Measurements from ENCODE around the gene HOXD3.

Gene HOXD3

DNA sequence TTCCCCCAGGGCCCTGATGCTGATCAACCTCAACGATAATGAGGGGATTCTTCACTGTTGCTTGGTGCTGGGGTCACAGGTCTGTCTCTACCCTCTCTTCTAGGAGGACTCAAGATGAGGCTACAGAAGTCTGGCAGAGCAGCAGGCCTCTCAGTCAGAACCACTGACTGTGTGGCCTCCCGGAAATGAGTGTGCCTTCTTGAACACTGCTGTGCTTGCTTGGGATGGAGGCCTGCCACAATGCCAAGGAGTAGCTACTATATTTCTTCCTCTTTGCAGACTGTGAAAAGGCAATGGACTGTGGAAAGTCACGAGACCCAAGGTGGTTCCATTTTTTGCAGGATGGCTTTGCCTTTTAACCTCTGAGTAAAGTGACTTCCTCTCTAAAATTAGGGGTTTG, 25.6 kb downstream of the HOXD3 start:
- peak in 1 of 3 donors; percentile 5 for DNase-seq

DNA sequence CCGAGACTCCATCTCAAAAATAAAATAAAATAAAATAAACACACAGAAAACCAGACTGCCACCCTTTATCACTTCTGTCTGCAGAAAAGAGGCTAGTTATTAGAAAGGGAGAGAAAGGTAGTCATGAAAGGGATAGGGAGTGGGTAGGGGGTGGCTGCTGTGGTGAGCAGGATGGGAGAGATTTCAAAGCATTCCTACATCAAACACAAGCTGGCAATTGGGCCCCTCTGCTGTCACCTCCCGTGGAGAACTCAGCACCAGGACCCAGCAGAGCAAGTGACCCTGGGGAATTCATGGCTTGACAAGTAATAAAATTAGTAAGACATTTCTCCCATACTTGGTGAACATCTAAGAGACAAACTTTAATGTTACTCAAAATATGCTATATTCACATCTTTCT, 27.6 kb downstream of the HOXD3 start:
- DNase-seq, result no peak

DNA sequence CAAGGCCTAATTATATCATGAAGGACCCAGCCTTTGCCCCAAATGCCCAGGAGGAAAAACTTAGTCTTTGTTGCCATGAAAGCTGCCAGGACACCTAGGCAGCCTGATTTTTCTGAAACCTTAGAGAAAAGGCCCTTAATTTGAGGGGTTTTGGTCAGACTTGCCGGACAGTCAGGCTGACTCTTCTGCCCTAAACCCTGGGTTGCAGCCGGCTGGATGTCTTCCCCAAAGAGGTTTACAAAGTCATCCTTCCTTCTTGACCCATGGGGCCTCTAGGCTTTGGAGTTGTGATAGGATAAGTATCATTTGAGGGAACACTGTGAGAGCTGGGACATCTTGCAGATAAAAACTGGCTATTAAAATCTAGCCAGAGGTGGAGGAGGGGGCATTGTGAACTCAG, 28.9 kb downstream of the HOXD3 start:
- DNase-seq, result no peak

DNA sequence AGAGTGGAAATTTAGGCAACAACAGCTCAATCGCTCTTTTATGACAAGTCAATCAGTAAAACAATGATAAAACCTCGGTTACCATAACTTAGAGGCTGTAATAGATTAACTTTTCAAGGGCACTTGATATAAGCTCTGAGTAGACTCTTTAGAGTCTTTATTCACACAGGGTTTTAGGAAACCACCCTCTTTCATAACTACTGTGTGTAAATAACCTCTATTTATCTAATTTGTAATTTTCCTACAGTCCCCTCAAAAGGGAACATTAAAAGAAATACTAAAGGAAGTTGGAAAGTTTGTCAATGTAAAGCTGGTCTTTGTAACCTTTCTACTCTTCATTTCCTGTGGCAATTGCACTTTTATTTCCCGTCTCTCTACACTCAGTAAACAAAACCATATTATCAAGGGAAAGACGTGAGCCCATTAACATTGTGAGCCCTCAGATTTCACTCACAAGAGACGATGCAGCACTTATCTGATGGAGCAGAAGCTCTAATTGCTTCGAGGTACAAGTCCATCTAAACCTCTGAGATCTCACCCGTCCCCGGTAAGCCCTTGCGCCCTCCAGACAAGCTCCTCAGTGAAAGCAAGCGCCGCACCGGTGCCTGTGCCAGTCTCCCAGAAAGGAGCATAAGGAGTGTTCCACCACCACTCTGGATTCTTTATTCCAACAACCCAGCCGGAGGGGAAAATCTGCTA, 30.2 kb downstream of the HOXD3 start:
- DNase-seq, result no peak

GRCh38 chr2:176187899-176188773, 31.0 kb downstream of the HOXD3 start, which contains the start of gene HOXD1:
Gene HOXD1, plus strand, starts transcription at chr2:176188668. Its CDS starts 134 bp downstream, at chr2:176188802.
- DNase-seq, result peak in 2 of 3 donors; percentile 17 to 21

GRCh38 chr2:176188774-176189680, 31.9 kb downstream of the HOXD3 start:
- DNase-seq, result no peak

DNA sequence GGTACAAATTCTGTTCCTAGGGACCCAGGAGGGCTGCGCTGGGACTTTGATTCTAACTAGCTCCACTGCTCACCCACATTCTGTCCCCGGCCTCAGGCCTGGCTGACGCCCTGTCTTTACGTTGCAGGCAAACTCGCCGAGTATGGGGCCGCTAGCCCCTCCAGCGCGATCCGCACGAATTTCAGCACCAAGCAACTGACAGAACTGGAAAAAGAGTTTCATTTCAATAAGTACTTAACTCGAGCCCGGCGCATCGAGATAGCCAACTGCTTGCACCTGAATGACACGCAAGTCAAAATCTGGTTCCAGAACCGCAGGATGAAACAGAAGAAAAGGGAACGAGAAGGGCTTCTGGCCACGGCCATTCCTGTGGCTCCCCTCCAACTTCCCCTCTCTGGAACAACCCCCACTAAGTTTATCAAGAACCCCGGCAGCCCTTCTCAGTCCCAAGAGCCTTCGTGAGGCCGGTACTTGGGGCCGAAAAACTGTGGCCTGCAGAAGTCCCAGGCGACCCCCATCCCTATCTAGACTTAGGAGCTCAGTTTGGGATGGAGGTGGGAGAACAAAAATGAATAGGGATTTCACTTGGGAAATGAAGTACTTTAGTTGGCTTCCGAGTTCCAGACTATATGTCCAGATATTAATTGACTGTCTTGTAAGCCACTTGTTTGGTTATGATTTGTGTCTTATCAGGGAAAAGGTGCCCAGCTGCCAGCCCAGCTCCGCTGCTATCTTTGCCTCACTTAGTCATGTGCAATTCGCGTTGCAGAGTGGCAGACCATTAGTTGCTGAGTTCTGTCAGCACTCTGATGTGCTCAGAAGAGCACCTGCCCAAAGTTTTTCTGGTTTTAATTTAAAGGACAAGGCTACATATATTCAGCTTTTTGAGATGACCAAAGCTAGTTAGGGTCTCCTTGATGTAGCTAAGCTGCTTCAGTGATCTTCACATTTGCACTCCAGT, 32.9 kb downstream of the HOXD3 start:
- DNase-seq, result peak in 1 of 3 donors; percentile 10

GRCh38 chr2:176192351-176192750, 35.2 kb downstream of the HOXD3 start:
- no peak for DNase-seq

DNA sequence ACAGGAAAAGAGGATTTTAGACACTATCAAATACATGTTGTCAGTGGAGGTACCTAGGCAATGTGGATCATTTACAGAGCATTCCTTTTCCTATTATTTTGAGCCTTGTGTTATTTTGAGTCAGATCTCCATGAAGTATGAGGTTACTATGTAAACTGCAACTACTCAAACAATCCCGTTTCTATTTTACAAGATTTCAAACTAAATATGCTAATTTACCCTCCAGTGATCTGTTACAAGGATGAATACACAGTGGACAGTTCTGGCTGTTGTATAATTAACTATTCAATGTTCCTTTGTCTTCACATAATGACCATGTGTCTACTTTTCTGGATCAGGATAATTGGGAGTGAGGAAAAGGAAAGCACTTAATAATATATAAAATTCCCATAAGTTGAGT, 35.9 kb downstream of the HOXD3 start:
- no peak for DNase-seq

- no peak for DNase-seq
These were observed 42.8 kb downstream of the HOXD3 start for GRCh38 chr2:176199902-176200301.

DNA sequence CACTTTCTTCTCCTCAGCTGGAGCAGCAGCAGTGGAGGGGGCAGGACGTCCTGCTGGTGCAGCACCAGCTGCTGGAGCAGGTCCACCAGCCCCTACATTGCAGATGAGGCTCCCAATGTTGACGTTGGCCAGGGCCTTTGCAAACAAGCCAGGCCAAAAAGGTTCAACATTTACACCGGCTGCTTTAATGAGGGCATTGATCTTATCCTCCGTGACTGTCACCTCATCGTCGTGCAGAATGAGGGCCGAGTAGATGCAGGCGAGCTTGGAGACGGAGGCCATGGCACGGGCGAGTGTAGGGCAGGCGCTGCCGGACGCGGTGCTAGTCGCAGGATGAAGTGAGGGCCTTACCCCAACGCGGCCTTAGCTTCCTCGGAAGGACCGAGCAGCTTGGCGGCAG, 43.9 kb downstream of the HOXD3 start:
- DNase-seq, result no peak

- no peak for DNase-seq
These were observed 45.4 kb downstream of the HOXD3 start for GRCh38 chr2:176202491-176202890.

DNA sequence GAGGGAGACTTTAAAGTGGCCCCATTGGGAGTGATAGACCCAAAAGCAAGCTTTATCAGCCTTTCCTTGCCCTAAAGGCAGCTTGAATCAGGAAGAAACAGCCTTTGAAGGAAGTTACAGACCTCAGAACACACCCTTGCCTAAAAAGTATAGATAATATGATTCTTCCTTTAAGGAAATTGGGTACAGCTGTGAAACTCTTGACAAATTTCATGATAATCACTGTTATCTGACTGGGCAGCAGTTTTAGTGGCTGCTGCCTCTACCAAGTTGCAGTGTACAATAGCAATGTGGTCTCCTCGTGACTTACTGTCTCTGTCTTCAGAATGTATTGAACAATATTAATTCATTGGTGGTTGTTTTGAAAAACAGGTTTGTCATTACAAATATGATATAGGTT, 48.0 kb downstream of the HOXD3 start:
- DNase-seq, result no peak

- no peak for DNase-seq
These were observed 49.0 kb downstream of the HOXD3 start for GRCh38 chr2:176206136-176206535.

GRCh38 chr2:176206682-176207081, 49.6 kb downstream of the HOXD3 start:
- DNase-seq, result no peak

GRCh38 chr2:176211110-176211509, 54.0 kb downstream of the HOXD3 start:
- DNase-seq, result no peak

DNA sequence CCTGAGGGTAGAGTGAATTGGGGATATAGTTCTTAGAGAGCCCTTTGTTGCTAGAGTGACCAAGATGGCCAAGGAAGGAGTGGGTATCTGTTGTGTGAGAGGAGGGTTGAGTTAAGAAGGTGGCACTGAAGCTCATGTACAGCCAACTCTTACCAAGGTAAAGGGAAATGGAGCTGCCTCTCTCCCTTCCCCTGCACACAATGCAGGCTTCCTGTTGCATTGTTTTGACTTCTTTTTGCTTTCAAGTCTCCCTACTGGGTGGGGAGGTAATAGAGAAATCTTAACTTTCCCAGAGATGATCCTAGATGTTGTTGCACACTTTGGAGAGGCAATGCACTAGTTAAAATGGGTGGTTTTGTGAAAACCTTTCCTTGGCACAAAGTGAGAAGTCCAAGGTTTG, 55.2 kb downstream of the HOXD3 start:
- DNase-seq, result no peak

DNA sequence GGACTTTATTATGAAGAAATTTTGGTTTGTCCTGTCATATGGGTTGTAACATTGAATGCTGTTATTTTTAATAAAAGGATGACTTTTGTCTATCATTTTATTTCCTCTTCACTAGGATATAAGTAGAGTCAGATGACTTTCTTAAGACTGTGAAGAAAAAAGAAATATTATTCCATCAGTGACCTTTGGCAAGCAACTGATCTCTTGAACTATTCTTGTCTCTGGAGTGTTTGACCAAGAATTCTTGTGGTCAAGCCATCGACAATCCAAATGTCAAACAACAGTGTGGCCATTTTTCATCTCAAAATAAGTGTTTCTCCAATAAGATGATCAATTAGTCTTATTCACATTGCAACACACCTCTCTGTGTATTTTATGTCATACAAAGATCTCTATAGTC, 56.3 kb downstream of the HOXD3 start:
- DNase-seq, result no peak

All from suppressor macrophage treated with lipopolysaccharide for 1 hour (primary cell).